Neutrophil (primary cell): Measurements from ENCODE around the gene ASB6.

Experiments used
- H3K27ac ChIP-seq: fragments of 200-600 bp; sonication (generic); 2 replicates; pipeline ENCODE4 v1.5.1; 2016; ENCODE audit warnings: mild to moderate bottlenecking, moderate library complexity
- H3K27me3 ChIP-seq: fragments of 200-600 bp; sonication (generic); 2 replicates; pipeline ENCODE4 v1.6.0; 2016; ENCODE audit warnings: mild to moderate bottlenecking
- H3K36me3 ChIP-seq: fragments of 200-600 bp; sonication (generic); 2 replicates; pipeline ENCODE4 v1.5.1; 2017
- H3K4me1 ChIP-seq, 2 experiments: fragments of 200-600 bp in 1 of 2; sonication (generic) in 1 of 2; 1 replicate in 1 of 2; 2 replicates in 1 of 2; pipeline versions ENCODE4 v1.5.1 to v1.6.1; 2013 to 2016; ENCODE audit warnings: low read depth in 1 of 2, low read length in 1 of 2, mild to moderate bottlenecking in 1 of 2, moderate library complexity in 1 of 2; ENCODE audit not compliant: control insufficient read depth in 1 of 2, insufficient read depth in 1 of 2
- H3K4me3 ChIP-seq, 2 experiments: fragments of 200-600 bp in 1 of 2; sonication (generic) in 1 of 2; 1 replicate in 1 of 2; 2 replicates in 1 of 2; pipeline ENCODE4 v1.5.1; 2013 to 2016; ENCODE audit warnings: low read depth in 1 of 2, low read length in 1 of 2, mild to moderate bottlenecking in 1 of 2, moderate library complexity in 1 of 2
- H3K9me3 ChIP-seq: fragments of 200-600 bp; sonication (generic); 2 replicates; pipeline ENCODE4 v1.5.1; 2016
- CTCF ChIP-seq: fragments of 200-600 bp; sonication (generic); IDR thresholded peaks from 2 replicates; pipeline ENCODE4 v1.5.1; 2016; ENCODE audit warnings: antibody characterized with exemption

Gene ASB6

GRCh38 chr9:129661029-129661428, 19.1 kb upstream of the ASB6 start:
- peaks cover 0 to 6% of the 10 kb centered on the region in 2 experiments for H3K4me1 ChIP-seq
- peaks cover 73% of the 10 kb centered on the region for H3K27me3 ChIP-seq
- H3K4me3 ChIP-seq: no peak overlapping the region
- no peaks in the 10 kb centered on the region for H3K9me3 ChIP-seq
- no peak overlapping the region for H3K27ac ChIP-seq
- TF ChIP-seq CTCF: no peak
- no peaks in the 10 kb centered on the region for H3K36me3 ChIP-seq

- H3K4me1 ChIP-seq: no peaks in the 10 kb centered on the region
- no peaks in the 10 kb centered on the region for H3K9me3 ChIP-seq
- peaks cover 62% of the 10 kb centered on the region for H3K27me3 ChIP-seq
- no peaks in the 10 kb centered on the region for H3K36me3 ChIP-seq
- H3K27ac ChIP-seq: no peak overlapping the region
- H3K4me3 ChIP-seq: no peak overlapping the region
- no peak for TF ChIP-seq CTCF
Observed at GRCh38 chr9:129656795-129657390, 14.9 kb upstream of the ASB6 start.

- no peaks in the 10 kb centered on the region for H3K36me3 ChIP-seq
- no peak for TF ChIP-seq CTCF
Observed at GRCh38 chr9:129655696-129656095, 13.7 kb upstream of the ASB6 start.

GRCh38 chr9:129655154-129655553, 13.2 kb upstream of the ASB6 start:
- no peak for TF ChIP-seq CTCF
- Histone ChIP-seq H3K27ac (no peak overlapping the region), H3K36me3 (no peaks in the 10 kb centered on the region), H3K4me1 (no peaks in the 10 kb centered on the region), H3K9me3 (no peaks in the 10 kb centered on the region), H3K4me3 (no peak overlapping the region), H3K27me3 (peaks cover 48% of the 10 kb centered on the region)

More at GRCh38 chr9:129655696-129656095, 13.7 kb upstream of the ASB6 start:
- no peak overlapping the region for H3K4me3 ChIP-seq
- no peaks in the 10 kb centered on the region for H3K9me3 ChIP-seq
- no peaks in the 10 kb centered on the region for H3K4me1 ChIP-seq
- H3K27ac ChIP-seq: no peak overlapping the region
- peaks cover 52% of the 10 kb centered on the region for H3K27me3 ChIP-seq

- peaks cover 46% of the 10 kb centered on the region for H3K27me3 ChIP-seq
- H3K36me3 ChIP-seq: no peaks in the 10 kb centered on the region
- no peaks in the 10 kb centered on the region for H3K9me3 ChIP-seq
- H3K4me3 ChIP-seq: no peak overlapping the region
- TF ChIP-seq CTCF: no peak
- no peaks in the 10 kb centered on the region for H3K4me1 ChIP-seq
- no peak overlapping the region for H3K27ac ChIP-seq
Observed at GRCh38 chr9:129654554-129655040, 12.6 kb upstream of the ASB6 start.
